ENCODE results near the gene CTTNBP2NL. TPM values are rescaled to one million over a fixed set of nuclear protein-coding genes. Genes with fewer than 3 reads are reported as not detected.
A peak's percentile ranks its signal among the peaks of the same experiment; 100 is the strongest.
"Not testable (repeated sequence)": the region's sequence is repeated elsewhere in the genome, so short reads cannot be mapped to it uniquely, and the experiment has no call there.

CTTNBP2NL gene
- total and polyA plus RNA-seq, 2 donors = 13.2 to 19.9 TPM

DNA sequence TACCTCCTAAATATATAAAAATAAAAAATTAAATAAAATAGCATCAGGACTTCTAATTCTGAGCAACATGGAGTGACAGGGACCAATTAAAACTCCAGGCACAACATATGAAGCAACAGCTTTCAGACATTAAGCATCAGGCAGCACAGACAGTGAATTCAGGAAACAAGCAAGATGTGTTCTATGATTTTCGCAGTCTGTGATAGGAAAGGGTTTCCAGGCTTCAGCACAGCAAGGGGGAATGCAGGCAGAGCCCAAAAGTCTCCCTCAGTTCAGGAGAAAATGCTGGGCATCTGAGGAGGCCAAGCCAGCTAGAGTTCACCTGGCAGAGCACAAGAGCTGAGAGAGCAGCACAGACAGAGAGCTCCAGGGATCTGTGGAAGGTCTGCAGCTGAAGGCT is 22.2 kb upstream of the CTTNBP2NL start:
- no peak for DNase-seq (ENCODE audit: extremely low spot score)
- Histone ChIP-seq H3K36me3 (ENCODE audit: insufficient read depth) (no peaks in the 10 kb centered on the region), H3K4me3 (ENCODE audit: low read depth, low read length) (no peak overlapping the region), H3K27ac (ENCODE audit: low read depth) (no peak overlapping the region), H3K4me1 (ENCODE audit: insufficient read depth) (no peaks in the 10 kb centered on the region)
- 79% methylated on average over 1 of the region's 1 CpG for WGBS

DNA sequence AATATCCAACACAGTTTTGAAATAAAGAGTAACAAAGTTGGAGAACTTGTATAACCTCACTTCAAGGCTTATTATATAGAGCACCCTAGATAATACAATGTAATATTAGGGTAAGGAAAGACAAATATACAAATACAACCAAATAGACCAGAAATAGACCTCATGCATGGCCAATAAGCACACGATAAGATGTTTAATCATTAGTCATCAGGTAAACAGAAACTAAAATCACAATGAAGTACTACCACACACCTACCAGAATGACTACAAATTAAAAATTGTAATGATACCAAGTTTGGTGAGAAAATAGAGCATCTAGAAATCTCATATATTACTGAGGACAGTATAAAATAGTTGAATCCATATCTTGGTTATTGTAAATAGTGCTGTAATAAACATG is 20.3 kb upstream of the CTTNBP2NL start:
- Histone ChIP-seq H3K36me3 (ENCODE audit: insufficient read depth) (no peaks in the 10 kb centered on the region), H3K27ac (ENCODE audit: low read depth) (no peak overlapping the region), H3K4me1 (ENCODE audit: insufficient read depth) (no peaks in the 10 kb centered on the region), H3K4me3 (ENCODE audit: low read depth, low read length) (no peak overlapping the region)
- DNase-seq (ENCODE audit: extremely low spot score) = no peak
- WGBS = 59% methylated on average over 1 of the region's 1 CpG

DNA sequence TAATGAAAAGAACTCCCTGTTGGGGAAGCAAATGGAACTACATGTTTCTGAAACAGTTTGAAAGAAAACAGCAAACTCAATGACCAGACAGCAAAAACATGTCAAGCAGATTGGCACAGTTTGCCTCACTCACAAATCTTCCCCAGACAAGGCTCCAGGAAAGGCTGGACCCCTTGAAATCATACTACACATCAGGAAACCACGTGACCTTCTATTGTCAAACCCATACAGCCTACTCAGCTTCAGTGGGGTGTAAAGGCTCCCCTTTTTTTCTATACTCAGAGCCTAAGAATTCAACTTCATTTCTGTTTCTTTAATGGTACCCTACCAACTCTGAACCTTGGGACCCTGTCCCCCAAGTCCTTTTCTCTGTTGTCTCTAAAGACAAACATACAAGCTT is 15.7 kb upstream of the CTTNBP2NL start:
- H3K27ac ChIP-seq (ENCODE audit: low read depth) = no peak overlapping the region
- H3K4me3 ChIP-seq (ENCODE audit: low read depth, low read length) = no peak overlapping the region
- no peaks in the 10 kb centered on the region for H3K4me1 ChIP-seq (ENCODE audit: insufficient read depth)
- no peaks in the 10 kb centered on the region for H3K36me3 ChIP-seq (ENCODE audit: insufficient read depth)
- WGBS = 69% methylated on average over 1 of the region's 1 CpG
- DNase-seq (ENCODE audit: extremely low spot score) = no peak

DNA sequence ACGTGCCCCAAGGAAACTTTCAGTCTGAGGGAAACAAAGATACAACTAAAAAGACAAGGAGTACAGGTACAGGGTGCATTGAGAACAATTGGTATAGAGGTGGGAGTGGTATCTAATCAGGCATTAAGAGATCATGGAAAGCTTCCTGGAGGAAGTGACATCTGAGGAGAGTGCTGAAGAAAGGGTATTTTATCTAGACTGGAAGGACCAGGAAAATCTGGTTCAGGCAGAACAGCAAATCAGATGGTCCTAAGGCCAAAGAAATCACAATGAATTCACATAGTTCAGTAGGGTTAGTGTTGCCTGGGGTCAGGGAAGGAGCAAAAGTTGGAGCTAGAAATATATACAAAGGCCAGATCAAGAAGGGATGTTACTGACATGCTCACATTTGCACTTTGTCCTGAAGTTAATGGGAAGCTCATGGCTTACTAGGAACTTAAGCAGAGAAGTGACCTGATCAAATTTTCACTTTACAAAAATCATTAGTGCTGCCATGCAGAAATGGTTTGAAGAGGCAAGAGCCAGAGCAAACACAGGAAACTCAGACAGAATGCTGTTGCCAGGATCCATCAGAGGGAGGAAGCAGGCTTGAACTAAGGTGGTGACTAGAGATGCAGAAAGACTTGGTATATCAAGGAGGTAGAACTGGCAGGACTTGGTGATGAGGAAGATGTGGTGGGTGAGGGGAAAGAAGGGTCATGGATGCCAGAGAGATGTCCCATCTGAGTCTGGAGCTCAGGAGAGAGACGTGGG is 14.5 kb upstream of the CTTNBP2NL start:
- WGBS = 58% methylated on average over 2 of the region's 2 CpGs

DNA sequence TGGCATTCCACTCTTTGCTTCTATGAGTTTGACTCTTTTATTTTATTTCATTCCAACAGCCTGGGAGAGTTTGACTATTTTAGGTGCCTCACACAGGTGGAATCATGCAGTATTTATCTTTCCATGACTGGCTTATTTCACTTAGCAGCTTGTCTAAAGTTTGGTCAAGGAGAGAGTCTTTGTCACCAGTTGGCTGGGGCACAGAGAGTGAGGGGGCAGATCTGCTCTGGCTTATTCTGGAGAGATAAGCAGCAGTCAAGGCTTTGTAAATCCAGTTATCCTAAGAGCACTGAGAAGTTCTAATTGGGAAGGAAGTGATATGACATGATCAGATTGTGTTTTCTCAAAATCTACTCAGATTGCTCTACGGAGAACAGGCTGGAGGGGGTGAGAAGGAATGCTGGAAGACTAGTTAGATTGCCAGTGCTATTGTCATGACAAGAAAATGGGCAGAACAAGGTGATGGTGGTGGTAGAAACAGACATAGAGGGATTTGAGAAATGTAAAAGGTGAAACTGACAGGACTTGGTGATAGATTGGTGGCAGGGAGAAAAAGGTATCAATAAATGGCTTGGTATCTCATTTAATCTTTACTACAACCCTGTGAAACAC is 12.1 kb upstream of the CTTNBP2NL start:
- Histone ChIP-seq H3K4me1 (ENCODE audit: insufficient read depth) (no peaks in the 10 kb centered on the region), H3K36me3 (ENCODE audit: insufficient read depth) (no peaks in the 10 kb centered on the region), H3K4me3 (ENCODE audit: low read depth, low read length) (no peak overlapping the region), H3K27ac (ENCODE audit: low read depth) (no peak overlapping the region)
- no peak for DNase-seq (ENCODE audit: extremely low spot score)
- 21% methylated on average over 1 of the region's 1 CpG for WGBS

More for the DNA sequence above, 14.5 kb upstream of the CTTNBP2NL start:
- Histone ChIP-seq H3K4me1 (ENCODE audit: insufficient read depth) (no peaks in the 10 kb centered on the region), H3K36me3 (ENCODE audit: insufficient read depth) (no peaks in the 10 kb centered on the region), H3K4me3 (ENCODE audit: low read depth, low read length) (no peak overlapping the region), H3K27ac (ENCODE audit: low read depth) (no peak overlapping the region)
- no peak for DNase-seq (ENCODE audit: extremely low spot score)

DNA sequence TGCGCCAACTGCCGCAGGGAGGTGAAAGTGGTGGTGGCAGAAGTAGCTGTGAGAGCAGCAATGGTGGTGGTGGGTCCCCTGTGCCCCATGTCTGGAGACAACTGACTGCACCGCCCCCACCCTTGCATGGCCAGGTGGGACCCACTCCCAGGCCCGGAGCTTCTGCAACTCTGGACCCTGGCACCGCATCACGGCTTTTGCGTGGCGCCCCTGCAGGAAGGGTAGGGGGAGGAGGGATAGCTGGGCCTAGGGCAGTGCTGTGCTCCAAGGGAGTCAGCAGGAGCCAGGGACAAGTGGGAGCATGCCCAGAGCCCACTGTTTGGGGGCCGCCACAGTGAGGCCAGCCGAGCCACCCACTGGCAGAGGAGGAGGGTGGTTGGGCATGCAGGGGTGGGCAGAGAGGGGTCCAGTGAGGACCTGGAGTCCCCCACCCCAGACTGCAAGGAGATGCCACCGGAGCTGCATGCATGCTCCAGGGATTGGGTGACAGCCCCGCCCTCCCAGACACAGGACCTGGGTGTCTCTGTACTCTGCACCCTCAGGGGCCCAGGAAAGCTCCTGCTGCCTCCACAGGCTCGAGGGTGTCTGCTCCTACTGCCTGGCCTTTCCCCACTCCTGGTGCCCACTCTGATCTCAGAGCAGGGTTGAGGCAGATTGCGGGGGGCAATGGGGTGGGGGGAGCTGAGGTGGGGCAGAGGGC is 9.8 kb upstream of the CTTNBP2NL start:
- WGBS = 92% methylated on average over 14 of the region's 14 CpGs
- no peaks in the 10 kb centered on the region for H3K4me1 ChIP-seq (ENCODE audit: insufficient read depth)
- no peak for DNase-seq (ENCODE audit: extremely low spot score)
- no peak overlapping the region for H3K4me3 ChIP-seq (ENCODE audit: low read depth, low read length)
- no peak overlapping the region for H3K27ac ChIP-seq (ENCODE audit: low read depth)
- no peaks in the 10 kb centered on the region for H3K36me3 ChIP-seq (ENCODE audit: insufficient read depth)

DNA sequence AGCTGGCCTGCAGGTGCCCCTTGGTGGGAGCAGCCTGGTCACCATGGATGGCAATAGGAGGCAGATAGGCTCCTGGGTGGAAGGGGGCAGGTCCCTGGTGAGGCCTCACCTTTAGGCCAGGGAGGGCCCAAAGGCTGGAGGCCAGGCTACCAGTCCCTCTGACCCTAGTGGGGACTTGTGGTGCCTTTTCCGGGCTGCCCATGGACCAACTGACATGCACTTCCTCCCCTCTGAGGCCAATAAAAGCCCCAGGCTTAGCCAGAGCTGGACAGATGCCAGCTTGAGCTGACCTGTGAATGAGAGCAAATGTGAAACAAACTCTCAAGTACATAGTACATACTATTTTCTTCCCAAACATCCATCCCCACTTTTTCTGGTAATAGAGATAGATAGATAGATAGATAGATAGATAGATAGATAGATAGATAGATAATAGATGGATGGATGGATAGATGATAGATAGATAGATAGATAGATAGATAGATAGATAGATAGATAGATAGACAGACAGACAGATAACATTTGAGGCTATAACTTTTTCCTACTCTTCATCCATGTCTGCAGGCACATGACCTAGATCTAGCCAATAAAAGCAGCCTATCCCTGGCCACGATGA is 9.2 kb upstream of the CTTNBP2NL start:
- Histone ChIP-seq H3K4me1 (ENCODE audit: insufficient read depth) (no peaks in the 10 kb centered on the region), H3K27ac (ENCODE audit: low read depth) (no peak overlapping the region), H3K4me3 (ENCODE audit: low read depth, low read length) (no peak overlapping the region), H3K36me3 (ENCODE audit: insufficient read depth) (no peaks in the 10 kb centered on the region)
- 39% methylated on average over 2 of the region's 2 CpGs for WGBS
- no peak for DNase-seq (ENCODE audit: extremely low spot score)

DNA sequence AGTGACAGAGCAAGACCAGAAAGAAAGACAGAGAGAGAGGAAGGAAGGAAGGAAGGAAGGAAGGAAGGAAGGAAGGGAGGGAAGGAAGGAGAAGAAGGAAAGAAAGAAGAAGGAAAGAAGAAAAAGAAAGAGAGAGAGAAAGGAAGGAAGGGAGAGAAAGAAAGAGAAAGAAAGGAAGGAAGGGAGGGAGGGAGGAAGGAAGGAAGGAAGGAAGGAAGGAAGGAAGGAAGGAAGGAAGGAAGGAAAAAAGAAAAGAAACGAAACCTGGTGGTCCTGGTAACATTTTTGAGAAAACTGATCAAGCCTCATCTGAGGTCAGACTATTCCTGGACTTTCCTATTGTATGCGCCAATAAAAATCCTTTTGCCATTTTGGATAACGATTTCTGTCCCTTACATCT is 8.2 kb upstream of the CTTNBP2NL start:
- Histone ChIP-seq H3K36me3 (ENCODE audit: insufficient read depth) (no peaks in the 10 kb centered on the region), H3K4me1 (ENCODE audit: insufficient read depth) (no peaks in the 10 kb centered on the region), H3K4me3 (ENCODE audit: low read depth, low read length) (no peak overlapping the region), H3K27ac (ENCODE audit: low read depth) (no peak overlapping the region)
- DNase-seq (ENCODE audit: extremely low spot score) = no peak
- 78% methylated on average over 3 of the region's 3 CpGs for WGBS

DNA sequence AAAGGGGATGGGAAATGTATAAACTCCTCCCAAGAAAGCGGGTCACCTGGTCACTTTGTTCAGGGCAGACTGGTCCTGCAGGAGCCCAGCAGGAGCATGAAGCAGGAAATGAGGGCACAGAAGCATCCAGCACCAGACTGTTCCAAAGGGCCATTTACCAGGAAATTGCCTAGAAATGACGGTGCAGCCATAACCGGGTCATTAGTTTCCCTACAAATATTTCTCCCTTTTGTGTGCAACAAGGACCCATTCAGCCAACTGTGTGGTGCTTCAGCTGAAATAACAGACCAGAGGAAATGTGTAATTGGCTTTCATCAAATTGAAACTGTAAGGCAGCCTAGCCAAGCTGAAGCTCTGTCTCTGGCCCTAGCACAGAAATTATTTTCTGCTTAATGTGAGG is 7.6 kb upstream of the CTTNBP2NL start:
- no peak for DNase-seq (ENCODE audit: extremely low spot score)
- no peak overlapping the region for H3K27ac ChIP-seq (ENCODE audit: low read depth)
- H3K4me1 ChIP-seq (ENCODE audit: insufficient read depth) = no peaks in the 10 kb centered on the region
- no peaks in the 10 kb centered on the region for H3K36me3 ChIP-seq (ENCODE audit: insufficient read depth)
- WGBS = 52% methylated on average over 3 of the region's 3 CpGs
- H3K4me3 ChIP-seq (ENCODE audit: low read depth, low read length) = no peak overlapping the region

DNA sequence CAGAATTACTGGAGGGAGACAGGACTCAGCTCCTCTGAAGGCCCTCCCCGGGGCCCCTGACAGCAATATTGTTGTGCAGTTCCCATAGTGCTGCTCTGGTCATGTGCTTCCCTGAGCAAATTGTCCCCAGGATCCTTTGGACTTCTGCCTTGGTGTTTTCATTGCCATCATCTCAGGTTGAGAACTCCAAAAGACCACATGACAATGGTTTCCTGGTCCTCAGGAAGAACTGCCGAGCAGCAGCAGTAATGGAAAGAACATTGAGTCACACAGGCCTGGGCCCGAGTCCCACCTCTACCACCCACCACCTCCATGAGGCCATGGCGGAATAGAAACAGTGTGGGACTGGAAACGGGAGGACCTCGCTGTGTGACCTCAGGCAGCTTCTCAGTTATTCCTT is 6.3 kb upstream of the CTTNBP2NL start:
- no peaks in the 10 kb centered on the region for H3K4me1 ChIP-seq (ENCODE audit: insufficient read depth)
- no peak for DNase-seq (ENCODE audit: extremely low spot score)
- no peak overlapping the region for H3K27ac ChIP-seq (ENCODE audit: low read depth)
- H3K36me3 ChIP-seq (ENCODE audit: insufficient read depth) = no peaks in the 10 kb centered on the region
- H3K4me3 ChIP-seq (ENCODE audit: low read depth, low read length) = no peak overlapping the region
- 75% methylated on average over 6 of the region's 6 CpGs for WGBS

DNA sequence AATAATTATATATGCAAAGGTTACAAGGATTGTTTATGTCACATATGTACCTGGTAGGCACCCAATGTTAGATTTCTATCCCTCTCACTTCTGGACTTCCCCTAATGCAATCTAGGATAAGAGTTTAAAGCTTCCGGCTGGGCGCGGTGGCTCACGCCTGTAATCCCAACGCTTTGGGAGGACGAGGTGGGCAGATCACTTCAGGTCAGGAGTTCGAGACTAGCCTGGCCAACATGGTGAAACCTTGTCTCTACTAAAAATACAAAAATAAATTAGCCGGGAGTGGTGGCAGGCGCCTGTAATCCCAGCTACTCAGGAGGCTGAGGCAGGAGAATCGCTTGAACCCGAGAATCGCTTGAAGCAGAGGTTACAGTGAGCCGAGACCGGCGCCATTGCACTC is 5.7 kb upstream of the CTTNBP2NL start:
- not testable (repeated sequence) for DNase-seq (ENCODE audit: extremely low spot score); H3K4me1 ChIP-seq (ENCODE audit: insufficient read depth); H3K36me3 ChIP-seq (ENCODE audit: insufficient read depth); H3K4me3 ChIP-seq (ENCODE audit: low read depth, low read length); H3K27ac ChIP-seq (ENCODE audit: low read depth)
- 57% methylated on average over 15 of the region's 15 CpGs for WGBS

DNA sequence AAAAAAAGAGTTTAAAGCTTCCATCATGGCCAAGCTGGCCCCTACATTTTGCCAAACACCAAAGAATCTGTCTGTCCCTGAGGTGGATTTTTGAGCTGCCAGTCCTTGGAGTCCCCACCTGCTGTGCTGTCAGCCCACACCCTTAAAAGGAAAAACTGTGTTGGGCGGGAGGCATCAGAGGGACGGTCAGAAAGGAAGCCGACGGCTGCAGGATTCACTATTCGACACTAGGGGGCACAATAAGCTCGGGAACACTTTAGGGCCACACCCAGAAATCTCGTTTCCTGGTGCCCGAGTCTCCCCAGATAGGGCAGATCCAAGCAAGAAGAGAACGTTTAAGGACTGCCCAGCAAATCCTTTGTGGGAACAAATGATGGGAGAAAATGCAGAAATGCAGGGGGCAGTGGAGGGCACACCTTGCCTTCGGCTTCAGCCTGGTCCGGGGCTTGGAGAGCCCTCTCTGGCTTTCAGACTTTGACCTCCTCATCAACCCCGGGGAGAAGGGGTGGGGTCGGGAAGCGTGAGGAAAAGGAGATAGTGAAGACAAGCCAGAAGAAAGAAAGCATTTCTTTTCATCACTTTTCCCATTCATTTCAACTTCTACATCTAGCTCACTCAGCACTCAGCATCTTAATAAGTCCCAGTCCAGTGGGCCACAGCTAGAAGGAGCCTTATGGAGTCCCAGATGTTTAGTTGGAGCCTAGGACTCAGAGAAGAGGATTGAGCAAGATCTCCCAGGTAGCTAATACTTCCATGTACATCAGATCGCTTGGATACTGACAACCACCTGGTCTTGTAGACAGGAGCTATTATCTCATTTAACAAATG is 5.0 kb upstream of the CTTNBP2NL start:
- H3K27ac ChIP-seq (ENCODE audit: low read depth) = peak overlapping the region; percentile 30
- WGBS = 5% methylated on average over 15 of the region's 15 CpGs
- H3K4me1 ChIP-seq (ENCODE audit: insufficient read depth) = no peaks in the 10 kb centered on the region
- no peaks in the 10 kb centered on the region for H3K36me3 ChIP-seq (ENCODE audit: insufficient read depth)
- DNase-seq (ENCODE audit: extremely low spot score) = peak; percentile 93
- peak overlapping the region; percentile 23 for H3K4me3 ChIP-seq (ENCODE audit: low read depth, low read length)

DNA sequence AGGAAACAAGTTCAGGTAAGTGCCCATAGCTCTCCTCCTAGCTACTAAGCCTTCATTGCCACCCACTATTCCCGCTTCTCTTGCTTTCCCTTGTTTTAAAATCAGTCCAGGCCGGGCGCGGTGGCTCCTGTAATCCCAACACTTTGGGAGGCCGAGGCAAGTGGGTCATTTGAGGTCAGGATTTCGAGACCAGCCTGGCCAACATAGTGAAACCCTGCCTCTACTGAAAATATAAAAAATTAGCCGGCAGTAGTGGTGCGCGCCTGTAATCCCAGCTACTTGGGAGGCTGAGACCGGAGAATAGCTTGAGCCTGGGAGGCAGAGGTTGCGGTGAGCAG is 4.4 kb upstream of the CTTNBP2NL start:
- no peak overlapping the region for H3K4me3 ChIP-seq (ENCODE audit: low read depth, low read length)
- H3K36me3 ChIP-seq (ENCODE audit: insufficient read depth) = no peaks in the 10 kb centered on the region
- 92% methylated on average over 11 of the region's 11 CpGs for WGBS
- H3K4me1 ChIP-seq (ENCODE audit: insufficient read depth) = no peaks in the 10 kb centered on the region
- peak overlapping the region; percentile 30 for H3K27ac ChIP-seq (ENCODE audit: low read depth)
- no peak for DNase-seq (ENCODE audit: extremely low spot score)

Measured in urinary bladder (tissue), 4 donors.